RWPE2 (cell line): Measurements from ENCODE around the gene PCDHGB4.

ENCODE experiments used
- ATAC-seq: fragments of 200-7000 bp; cut with Tn5 transposase; 3 replicates; pipeline ENCODE4 v1.9.1; 2021; ENCODE audit warnings: low read depth
- DNase-seq: peaks from one replicate; pipeline ENCODE4 v3.0.0-alpha.2; 2020; ENCODE audit warnings: low spot score
- H3K27ac ChIP-seq: fragments of 450-650 bp; 2 replicates; pipeline ENCODE4 v1.5.1; 2017; ENCODE audit warnings: mild to moderate bottlenecking; ENCODE audit not compliant: poor library complexity, severe bottlenecking
- H3K27me3 ChIP-seq: fragments of 250-450 bp; sonication (Bioruptor Pico); 2 replicates; pipeline ENCODE4 v1.5.1; 2021; ENCODE audit warnings: mild to moderate bottlenecking, moderate library complexity; ENCODE audit not compliant: insufficient read depth, poor library complexity, severe bottlenecking
- H3K36me3 ChIP-seq: fragments of 250-450 bp; sonication (Bioruptor Pico); 2 replicates; pipeline ENCODE4 v1.5.1; 2020; ENCODE audit warnings: low read depth, mild to moderate bottlenecking, moderate library complexity
- H3K4me1 ChIP-seq: fragments of 250-450 bp; sonication (Bioruptor Pico); 2 replicates; pipeline ENCODE4 v1.5.1; 2021; ENCODE audit warnings: mild to moderate bottlenecking, moderate library complexity; ENCODE audit not compliant: insufficient read depth, poor library complexity, severe bottlenecking
- H3K4me3 ChIP-seq: fragments of 250-450 bp; sonication (Bioruptor Pico); 2 replicates; pipeline ENCODE4 v1.5.1; 2021; ENCODE audit warnings: mild to moderate bottlenecking, moderate library complexity; ENCODE audit not compliant: severe bottlenecking
- H3K9me3 ChIP-seq: fragments of 250-450 bp; sonication (Bioruptor Pico); 2 replicates; pipeline ENCODE4 v1.5.1; 2021; ENCODE audit warnings: mild to moderate bottlenecking, moderate library complexity; ENCODE audit not compliant: severe bottlenecking
- TF ChIP-seq, protein P1 (sequence below): fragments of 450-650 bp; IDR thresholded peaks from one replicate; pipeline ENCODE4 v1.5.1; 2017; ENCODE audit warnings: mild to moderate bottlenecking, moderate library complexity; ENCODE audit not compliant: poor library complexity, severe bottlenecking

The PCDHGB4 gene

DNA sequence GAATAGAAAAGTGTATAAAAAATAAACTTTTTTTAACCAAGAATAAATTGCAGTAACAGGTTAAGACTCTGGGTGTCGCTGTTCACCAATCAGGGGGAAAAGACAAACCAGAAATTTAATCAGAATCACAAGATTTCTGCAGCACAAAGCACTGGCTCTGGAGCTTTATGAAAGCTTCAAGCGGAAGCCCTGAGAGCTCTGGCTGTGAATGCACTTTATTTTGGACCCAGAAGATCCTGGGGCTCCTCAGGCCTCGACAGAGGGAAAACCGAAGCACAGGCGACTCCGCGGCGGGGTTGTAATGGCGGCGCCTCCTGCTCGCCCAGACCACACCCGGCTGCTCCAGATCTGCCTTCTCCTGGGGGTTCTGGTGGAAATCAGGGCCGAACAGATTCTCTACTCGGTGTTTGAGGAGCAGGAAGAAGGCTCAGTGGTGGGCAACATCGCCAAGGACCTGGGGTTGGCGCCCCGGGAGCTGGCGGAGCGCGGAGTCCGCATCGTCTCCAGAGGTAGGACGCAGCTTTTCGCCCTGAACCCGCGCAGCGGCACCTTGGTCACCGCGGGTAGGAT lies 32.5 kb upstream of the PCDHGB4 start, which contains the start of gene PCDHGA4:
Gene PCDHGA4, plus strand, starts transcription at position 122 of the 570 bp plus-strand sequence. Its CDS starts 87 bp downstream, at position 209.
- Histone ChIP-seq H3K27ac (no peak within 1 kb of the TSS), H3K4me3 (peak within 1 kb of the TSS; percentile 14), H3K4me1 (peaks cover 3% of the 10 kb centered on the region)

DNA sequence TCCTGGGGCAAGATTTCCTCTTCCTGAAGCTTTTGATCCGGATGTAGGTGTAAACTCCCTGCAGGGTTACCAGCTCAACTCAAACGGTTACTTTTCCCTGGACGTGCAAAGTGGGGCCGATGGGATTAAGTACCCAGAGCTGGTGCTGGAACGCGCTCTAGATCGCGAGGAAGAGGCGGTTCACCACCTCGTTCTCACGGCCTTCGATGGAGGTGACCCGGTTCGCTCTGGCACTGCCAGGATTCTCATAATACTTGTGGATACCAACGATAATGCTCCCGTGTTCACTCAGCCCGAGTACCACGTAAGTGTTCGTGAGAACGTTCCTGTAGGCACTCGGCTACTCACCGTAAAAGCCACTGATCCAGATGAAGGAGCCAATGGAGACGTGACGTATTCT lies 31.9 kb upstream of the PCDHGB4 start:
- TF ChIP-seq, protein P1, sequence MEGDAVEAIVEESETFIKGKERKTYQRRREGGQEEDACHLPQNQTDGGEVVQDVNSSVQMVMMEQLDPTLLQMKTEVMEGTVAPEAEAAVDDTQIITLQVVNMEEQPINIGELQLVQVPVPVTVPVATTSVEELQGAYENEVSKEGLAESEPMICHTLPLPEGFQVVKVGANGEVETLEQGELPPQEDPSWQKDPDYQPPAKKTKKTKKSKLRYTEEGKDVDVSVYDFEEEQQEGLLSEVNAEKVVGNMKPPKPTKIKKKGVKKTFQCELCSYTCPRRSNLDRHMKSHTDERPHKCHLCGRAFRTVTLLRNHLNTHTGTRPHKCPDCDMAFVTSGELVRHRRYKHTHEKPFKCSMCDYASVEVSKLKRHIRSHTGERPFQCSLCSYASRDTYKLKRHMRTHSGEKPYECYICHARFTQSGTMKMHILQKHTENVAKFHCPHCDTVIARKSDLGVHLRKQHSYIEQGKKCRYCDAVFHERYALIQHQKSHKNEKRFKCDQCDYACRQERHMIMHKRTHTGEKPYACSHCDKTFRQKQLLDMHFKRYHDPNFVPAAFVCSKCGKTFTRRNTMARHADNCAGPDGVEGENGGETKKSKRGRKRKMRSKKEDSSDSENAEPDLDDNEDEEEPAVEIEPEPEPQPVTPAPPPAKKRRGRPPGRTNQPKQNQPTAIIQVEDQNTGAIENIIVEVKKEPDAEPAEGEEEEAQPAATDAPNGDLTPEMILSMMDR = no peak
- Histone ChIP-seq H3K27me3 (peaks cover 83% of the 10 kb centered on the region), H3K4me3 (no peak overlapping the region), H3K27ac (no peak overlapping the region), H3K36me3 (no peaks in the 10 kb centered on the region), H3K9me3 (no peaks in the 10 kb centered on the region), H3K4me1 (peaks cover 3% of the 10 kb centered on the region)
- ATAC-seq (no peak), DNase-seq (no peak)

More for the DNA sequence above, 32.5 kb upstream of the PCDHGB4 start, which contains the start of gene PCDHGA4:
- Histone ChIP-seq H3K9me3 (no peaks in the 10 kb centered on the region), H3K36me3 (no peaks in the 10 kb centered on the region), H3K27me3 (peaks cover 82% of the 10 kb centered on the region)
- no peak for ATAC-seq
- no peak for DNase-seq
- TF ChIP-seq, protein P1 = peak; percentile 61

DNA sequence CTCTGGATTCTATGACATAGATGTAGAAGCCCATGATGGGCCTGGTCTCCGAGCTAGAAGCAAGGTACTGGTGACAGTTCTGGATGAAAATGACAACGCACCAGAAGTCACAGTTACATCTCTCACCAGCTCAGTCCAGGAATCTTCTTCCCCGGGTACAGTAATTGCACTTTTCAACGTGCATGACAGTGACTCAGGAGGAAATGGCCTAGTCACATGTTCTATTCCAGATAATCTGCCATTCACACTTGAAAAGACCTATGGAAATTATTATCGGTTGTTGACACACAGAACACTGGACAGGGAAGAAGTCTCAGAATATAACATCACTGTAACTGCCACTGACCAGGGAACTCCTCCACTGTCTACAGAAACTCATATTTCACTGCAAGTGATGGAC lies 31.4 kb upstream of the PCDHGB4 start:
- no peak overlapping the region for H3K27ac ChIP-seq
- peaks cover 3% of the 10 kb centered on the region for H3K4me1 ChIP-seq
- H3K27me3 ChIP-seq = peaks cover 84% of the 10 kb centered on the region
- DNase-seq = no peak
- no peak overlapping the region for H3K4me3 ChIP-seq
- TF ChIP-seq, protein P1 = no peak
- H3K9me3 ChIP-seq = no peaks in the 10 kb centered on the region
- ATAC-seq = no peak
- H3K36me3 ChIP-seq = no peaks in the 10 kb centered on the region

DNA sequence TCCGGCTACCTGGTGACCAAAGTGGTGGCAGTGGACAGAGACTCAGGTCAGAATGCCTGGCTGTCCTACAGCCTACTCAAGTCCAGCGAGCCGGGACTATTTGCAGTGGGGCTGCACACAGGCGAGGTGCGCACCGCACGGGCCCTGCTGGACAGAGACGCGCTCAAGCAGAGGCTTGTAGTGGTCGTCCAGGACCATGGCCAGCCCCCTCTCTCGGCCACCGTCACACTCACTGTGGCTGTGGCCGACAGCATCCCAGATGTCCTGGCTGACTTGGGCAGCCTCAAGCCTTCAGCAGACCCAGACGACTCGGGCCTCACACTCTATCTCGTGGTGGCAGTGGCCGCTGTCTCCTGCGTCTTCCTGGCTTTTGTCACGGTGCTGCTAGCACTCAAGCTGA lies 30.5 kb upstream of the PCDHGB4 start:
- peaks cover 84% of the 10 kb centered on the region for H3K27me3 ChIP-seq
- peaks cover 3% of the 10 kb centered on the region for H3K4me1 ChIP-seq
- DNase-seq (no peak), ATAC-seq (no peak)
- TF ChIP-seq, protein P1 = no peak
- no peaks in the 10 kb centered on the region for H3K9me3 ChIP-seq
- H3K4me3 ChIP-seq = no peak overlapping the region
- no peak overlapping the region for H3K27ac ChIP-seq
- no peaks in the 10 kb centered on the region for H3K36me3 ChIP-seq

DNA sequence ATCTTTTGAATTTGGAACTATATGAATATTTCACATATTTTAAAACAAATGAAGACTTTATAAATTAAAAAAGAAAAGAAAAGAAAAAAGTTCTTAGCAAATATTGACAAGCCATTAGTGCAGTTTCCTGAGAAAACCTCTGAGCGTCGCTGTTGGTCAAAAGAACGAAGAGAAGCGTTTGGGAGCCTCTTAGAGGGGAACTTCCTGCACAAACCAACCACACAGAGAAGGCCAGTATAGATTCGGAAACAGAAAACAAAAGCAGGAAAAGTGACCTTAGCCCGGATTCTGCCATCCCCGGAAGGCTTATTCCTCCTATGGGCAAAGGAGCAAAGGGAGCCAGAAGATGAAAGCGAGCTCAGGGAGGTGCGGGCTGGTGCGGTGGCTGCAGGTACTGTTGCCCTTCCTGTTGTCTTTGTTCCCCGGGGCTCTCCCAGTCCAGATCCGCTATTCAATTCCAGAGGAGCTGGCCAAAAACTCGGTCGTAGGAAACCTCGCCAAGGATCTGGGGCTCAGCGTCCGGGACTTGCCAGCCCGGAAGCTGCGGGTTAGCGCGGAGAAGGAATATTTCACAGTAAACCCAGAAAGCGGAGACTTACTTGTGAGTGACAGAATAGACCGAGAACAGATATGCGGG lies 27.6 kb upstream of the PCDHGB4 start, which contains the start of gene PCDHGB2:
Gene PCDHGB2, plus strand, starts transcription at position 205 of the 637 bp plus-strand sequence. Its CDS starts 142 bp downstream, at position 347.
- Histone ChIP-seq H3K27ac (no peak within 1 kb of the TSS), H3K36me3 (no peaks in the 10 kb centered on the region), H3K4me3 (peak within 1 kb of the TSS; percentile 18), H3K27me3 (peaks cover 91% of the 10 kb centered on the region), H3K4me1 (peaks cover 3% of the 10 kb centered on the region), H3K9me3 (peaks cover 12% of the 10 kb centered on the region)
- TF ChIP-seq, protein P1 = peak; percentile 60
- DNase-seq = no peak
- ATAC-seq = peak; percentile 46; the same call in 1 of the 3 replicates
